WTC11 (cell line): ENCODE data around the gene SPTLC3. TPM values are rescaled to one million over a fixed set of nuclear protein-coding genes. Genes with fewer than 3 reads are reported as not detected.

Experiments used
- ATAC-seq: fragments of 200-7000 bp; cut with Tn5 transposase; 2 replicates; pipeline ENCODE4 v1.10.0; 2021; ENCODE audit warnings: mild to moderate bottlenecking, moderate library complexity
- CTCF ChIA-PET: fragments of 300-600 bp; sonication (Branson Sonifier 250); formaldehyde crosslinking; loops from one replicate; lab custom pipeline; 2021; ENCODE audit warnings: antibody characterized with exemption; lab: Charles Lee
- POLR2A ChIA-PET: fragments of 350-600 bp; sonication (Branson Sonifier 250); formaldehyde crosslinking; loops from one replicate; lab custom pipeline; 2021; ENCODE audit warnings: antibody characterized with exemption; lab: Charles Lee
- DNase-seq: peaks from one replicate; pipeline ENCODE4 v3.0.0; 2021; ENCODE audit warnings: low spot score
- H3K27ac Mint-ChIP-seq: 2 replicates; pipeline ENCODE4 v1.8.0; 2021; ENCODE audit warnings: mixed read lengths
- H3K27me3 Mint-ChIP-seq: 2 replicates; pipeline ENCODE4 v1.8.0; 2021; ENCODE audit warnings: low read depth, mild to moderate bottlenecking, moderate library complexity, mixed read lengths
- H3K36me3 Mint-ChIP-seq: 2 replicates; pipeline ENCODE4 v1.8.0; 2021; ENCODE audit warnings: mixed read lengths
- H3K4me1 Mint-ChIP-seq: 2 replicates; pipeline ENCODE4 v1.8.0; 2022; ENCODE audit warnings: mixed read lengths
- H3K4me3 Mint-ChIP-seq: 2 replicates; pipeline ENCODE4 v1.8.0; 2021; ENCODE audit warnings: mild to moderate bottlenecking, moderate library complexity, mixed read lengths
- H3K9me3 Mint-ChIP-seq: 2 replicates; pipeline ENCODE4 v1.8.0; 2021; ENCODE audit warnings: mixed read lengths
- ATF1 ChIP-seq: sonication (generic); formaldehyde crosslinking; IDR thresholded peaks from 2 replicates; pipeline ENCODE4 v1.8.1; 2023; ENCODE audit warnings: mild to moderate bottlenecking, moderate library complexity, missing genetic modification reagents
- ATF2 ChIP-seq: sonication (generic); formaldehyde crosslinking; IDR thresholded peaks from 2 replicates; pipeline ENCODE4 v1.8.1; 2022; ENCODE audit warnings: low read depth, missing genetic modification reagents, borderline replicate concordance
- FOXJ3 ChIP-seq: sonication (generic); formaldehyde crosslinking; IDR thresholded peaks from 2 replicates; pipeline ENCODE4 v1.9.0; 2021; ENCODE audit warnings: missing genetic modification reagents, mild to moderate bottlenecking, borderline replicate concordance
- GRHL2 ChIP-seq: fragments of 250-450 bp; sonication (Bioruptor Pico); IDR thresholded peaks from 2 replicates; pipeline ENCODE4 v1.8.0; 2022; ENCODE audit warnings: mild to moderate bottlenecking, moderate library complexity; ENCODE audit not compliant: insufficient replicate concordance, severe bottlenecking
- OVOL2 ChIP-seq: fragments of 250-450 bp; sonication (Bioruptor Pico); IDR thresholded peaks from 2 replicates; pipeline ENCODE4 v1.9.0; 2021; ENCODE audit warnings: mild to moderate bottlenecking, borderline replicate concordance
- USF1 ChIP-seq: sonication (generic); formaldehyde crosslinking; IDR thresholded peaks from 2 replicates; pipeline ENCODE4 v1.8.0; 2022; ENCODE audit warnings: mild to moderate bottlenecking, missing genetic modification reagents
- total RNA-seq: library from RNA; stranded (reverse); gene quantifications from 3 replicates; pipeline ENCODE4 v1.2.3, GENCODE V29; 2021
- TF ChIP-seq, protein P1 (sequence below): sonication (generic); formaldehyde crosslinking; conservative IDR thresholded peaks from 2 replicates; pipeline ENCODE4 v1.8.1; 2022; ENCODE audit warnings: mild to moderate bottlenecking, missing genetic modification reagents
- TF ChIP-seq, protein P2 (sequence below): sonication (generic); formaldehyde crosslinking; IDR thresholded peaks from 2 replicates; pipeline ENCODE4 v1.8.1; 2022; ENCODE audit warnings: low read depth, mild to moderate bottlenecking, moderate library complexity, missing genetic modification reagents, borderline replicate concordance
- TF ChIP-seq, protein P3 (sequence below): fragments of 250-450 bp; sonication (Bioruptor Pico); IDR thresholded peaks from 2 replicates; pipeline ENCODE4 v2.1.2; 2022; ENCODE audit warnings: mild to moderate bottlenecking, moderate library complexity
- TF ChIP-seq, protein P4 (sequence below): sonication (generic); formaldehyde crosslinking; conservative IDR thresholded peaks from 2 replicates; pipeline ENCODE4 v1.8.1; 2023; ENCODE audit warnings: mild to moderate bottlenecking, low read depth, missing genetic modification reagents, moderate library complexity
- TF ChIP-seq, protein P5 (sequence below): sonication (generic); formaldehyde crosslinking; IDR thresholded peaks from 2 replicates; pipeline ENCODE4 v1.8.1; 2022; ENCODE audit warnings: missing genetic modification reagents, borderline replicate concordance
- TF ChIP-seq, protein P6 (sequence below): sonication (generic); formaldehyde crosslinking; IDR thresholded peaks from 2 replicates; pipeline ENCODE4 v1.8.1; 2022; ENCODE audit warnings: mild to moderate bottlenecking, missing genetic modification reagents, moderate library complexity, borderline replicate concordance

SPTLC3 gene
- total RNA-seq, 1 experiment from 2014 or later: 0.13 TPM

- TF ChIP-seq, protein P1, sequence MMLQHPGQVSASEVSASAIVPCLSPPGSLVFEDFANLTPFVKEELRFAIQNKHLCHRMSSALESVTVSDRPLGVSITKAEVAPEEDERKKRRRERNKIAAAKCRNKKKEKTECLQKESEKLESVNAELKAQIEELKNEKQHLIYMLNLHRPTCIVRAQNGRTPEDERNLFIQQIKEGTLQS: no peak
- TF ChIP-seq, protein P2, sequence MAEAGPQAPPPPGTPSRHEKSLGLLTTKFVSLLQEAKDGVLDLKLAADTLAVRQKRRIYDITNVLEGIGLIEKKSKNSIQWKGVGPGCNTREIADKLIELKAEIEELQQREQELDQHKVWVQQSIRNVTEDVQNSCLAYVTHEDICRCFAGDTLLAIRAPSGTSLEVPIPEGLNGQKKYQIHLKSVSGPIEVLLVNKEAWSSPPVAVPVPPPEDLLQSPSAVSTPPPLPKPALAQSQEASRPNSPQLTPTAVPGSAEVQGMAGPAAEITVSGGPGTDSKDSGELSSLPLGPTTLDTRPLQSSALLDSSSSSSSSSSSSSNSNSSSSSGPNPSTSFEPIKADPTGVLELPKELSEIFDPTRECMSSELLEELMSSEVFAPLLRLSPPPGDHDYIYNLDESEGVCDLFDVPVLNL: no peak
- TF ChIP-seq, protein P3, sequence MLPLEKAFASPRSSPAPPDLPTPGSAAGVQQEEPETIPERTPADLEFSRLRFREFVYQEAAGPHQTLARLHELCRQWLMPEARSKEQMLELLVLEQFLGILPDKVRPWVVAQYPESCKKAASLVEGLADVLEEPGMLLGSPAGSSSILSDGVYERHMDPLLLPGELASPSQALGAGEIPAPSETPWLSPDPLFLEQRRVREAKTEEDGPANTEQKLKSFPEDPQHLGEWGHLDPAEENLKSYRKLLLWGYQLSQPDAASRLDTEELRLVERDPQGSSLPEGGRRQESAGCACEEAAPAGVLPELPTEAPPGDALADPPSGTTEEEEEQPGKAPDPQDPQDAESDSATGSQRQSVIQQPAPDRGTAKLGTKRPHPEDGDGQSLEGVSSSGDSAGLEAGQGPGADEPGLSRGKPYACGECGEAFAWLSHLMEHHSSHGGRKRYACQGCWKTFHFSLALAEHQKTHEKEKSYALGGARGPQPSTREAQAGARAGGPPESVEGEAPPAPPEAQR (CRISPR knock-in tag): no peak
- no peak for TF ChIP-seq GRHL2 (CRISPR knock-in tag)
- TF ChIP-seq, protein P4, sequence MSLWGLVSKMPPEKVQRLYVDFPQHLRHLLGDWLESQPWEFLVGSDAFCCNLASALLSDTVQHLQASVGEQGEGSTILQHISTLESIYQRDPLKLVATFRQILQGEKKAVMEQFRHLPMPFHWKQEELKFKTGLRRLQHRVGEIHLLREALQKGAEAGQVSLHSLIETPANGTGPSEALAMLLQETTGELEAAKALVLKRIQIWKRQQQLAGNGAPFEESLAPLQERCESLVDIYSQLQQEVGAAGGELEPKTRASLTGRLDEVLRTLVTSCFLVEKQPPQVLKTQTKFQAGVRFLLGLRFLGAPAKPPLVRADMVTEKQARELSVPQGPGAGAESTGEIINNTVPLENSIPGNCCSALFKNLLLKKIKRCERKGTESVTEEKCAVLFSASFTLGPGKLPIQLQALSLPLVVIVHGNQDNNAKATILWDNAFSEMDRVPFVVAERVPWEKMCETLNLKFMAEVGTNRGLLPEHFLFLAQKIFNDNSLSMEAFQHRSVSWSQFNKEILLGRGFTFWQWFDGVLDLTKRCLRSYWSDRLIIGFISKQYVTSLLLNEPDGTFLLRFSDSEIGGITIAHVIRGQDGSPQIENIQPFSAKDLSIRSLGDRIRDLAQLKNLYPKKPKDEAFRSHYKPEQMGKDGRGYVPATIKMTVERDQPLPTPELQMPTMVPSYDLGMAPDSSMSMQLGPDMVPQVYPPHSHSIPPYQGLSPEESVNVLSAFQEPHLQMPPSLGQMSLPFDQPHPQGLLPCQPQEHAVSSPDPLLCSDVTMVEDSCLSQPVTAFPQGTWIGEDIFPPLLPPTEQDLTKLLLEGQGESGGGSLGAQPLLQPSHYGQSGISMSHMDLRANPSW: no peak
These were observed 139.6 kb downstream of the SPTLC3 start (continued) for GRCh38 chr20:13148402-13148801.

- no peak for DNase-seq
- POLR2A ChIA-PET: no interaction called here
These were observed 140.2 kb downstream of the SPTLC3 start for GRCh38 chr20:13148961-13149360.

DNA sequence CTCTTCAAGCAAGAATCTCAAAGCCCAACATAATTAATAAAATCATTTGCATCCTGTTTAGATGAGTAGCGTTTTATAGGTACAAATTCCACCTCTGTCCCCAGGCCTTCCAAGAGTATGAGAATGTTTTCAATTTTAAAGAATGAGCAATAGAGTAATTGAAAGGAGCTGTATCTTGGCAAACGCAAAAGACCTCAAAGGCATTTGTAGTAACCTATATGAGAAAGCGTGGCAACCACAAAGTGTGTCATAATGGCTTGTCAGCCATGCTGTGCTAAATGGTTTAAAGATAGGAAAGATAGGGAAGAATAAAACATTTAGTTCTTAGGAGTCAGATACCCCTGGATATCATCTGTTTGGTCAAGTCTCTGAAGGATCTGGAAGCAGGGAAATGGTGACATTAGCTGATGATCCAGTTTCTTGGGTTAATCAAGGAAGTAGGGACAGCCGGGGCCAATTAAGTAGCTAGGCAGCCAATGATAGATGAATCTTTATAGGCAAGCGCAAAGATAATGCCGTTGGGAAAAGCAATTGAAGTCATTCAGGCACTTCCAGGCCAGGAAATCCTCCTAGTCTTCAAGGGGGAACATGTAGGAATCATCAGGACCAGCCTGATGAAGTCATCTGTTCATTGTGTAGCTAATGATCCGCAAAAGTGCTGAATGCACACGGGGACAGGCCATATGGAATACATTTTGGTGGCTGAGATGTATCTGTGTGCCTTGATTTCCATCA, 140.8 kb downstream of the SPTLC3 start:
- no peak for TF ChIP-seq ATF1
- TF ChIP-seq ATF2 (CRISPR knock-in tag): no peak
- no peak for TF ChIP-seq FOXJ3
- TF ChIP-seq, protein P5, sequence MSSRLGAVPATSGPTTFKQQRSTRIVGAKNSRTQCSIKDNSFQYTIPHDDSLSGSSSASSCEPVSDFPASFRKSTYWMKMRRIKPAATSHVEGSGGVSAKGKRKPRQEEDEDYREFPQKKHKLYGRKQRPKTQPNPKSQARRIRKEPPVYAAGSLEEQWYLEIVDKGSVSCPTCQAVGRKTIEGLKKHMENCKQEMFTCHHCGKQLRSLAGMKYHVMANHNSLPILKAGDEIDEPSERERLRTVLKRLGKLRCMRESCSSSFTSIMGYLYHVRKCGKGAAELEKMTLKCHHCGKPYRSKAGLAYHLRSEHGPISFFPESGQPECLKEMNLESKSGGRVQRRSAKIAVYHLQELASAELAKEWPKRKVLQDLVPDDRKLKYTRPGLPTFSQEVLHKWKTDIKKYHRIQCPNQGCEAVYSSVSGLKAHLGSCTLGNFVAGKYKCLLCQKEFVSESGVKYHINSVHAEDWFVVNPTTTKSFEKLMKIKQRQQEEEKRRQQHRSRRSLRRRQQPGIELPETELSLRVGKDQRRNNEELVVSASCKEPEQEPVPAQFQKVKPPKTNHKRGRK (CRISPR knock-in tag): no peak
- TF ChIP-seq USF1 (CRISPR knock-in tag): no peak
- TF ChIP-seq, protein P6, sequence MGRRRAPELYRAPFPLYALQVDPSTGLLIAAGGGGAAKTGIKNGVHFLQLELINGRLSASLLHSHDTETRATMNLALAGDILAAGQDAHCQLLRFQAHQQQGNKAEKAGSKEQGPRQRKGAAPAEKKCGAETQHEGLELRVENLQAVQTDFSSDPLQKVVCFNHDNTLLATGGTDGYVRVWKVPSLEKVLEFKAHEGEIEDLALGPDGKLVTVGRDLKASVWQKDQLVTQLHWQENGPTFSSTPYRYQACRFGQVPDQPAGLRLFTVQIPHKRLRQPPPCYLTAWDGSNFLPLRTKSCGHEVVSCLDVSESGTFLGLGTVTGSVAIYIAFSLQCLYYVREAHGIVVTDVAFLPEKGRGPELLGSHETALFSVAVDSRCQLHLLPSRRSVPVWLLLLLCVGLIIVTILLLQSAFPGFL (CRISPR knock-in tag): no peak
- TF ChIP-seq, all 79 proteins: peak for 0

More at GRCh38 chr20:13148961-13149360, 140.2 kb downstream of the SPTLC3 start:
- Mint-ChIP-seq H3K27me3 (no peaks in the 10 kb centered on the region), H3K27ac (no peak overlapping the region), H3K4me3 (no peak overlapping the region), H3K9me3 (no peaks in the 10 kb centered on the region), H3K36me3 (no peaks in the 10 kb centered on the region)
- CTCF ChIA-PET: no interaction called here
- no peak for TF ChIP-seq OVOL2 (CRISPR knock-in tag)
- TF ChIP-seq, all 79 proteins: peak for 0
- peaks cover 15% of the 10 kb centered on the region for H3K4me1 Mint-ChIP-seq
- no peak for ATAC-seq

More for the DNA sequence above, 140.8 kb downstream of the SPTLC3 start:
- Mint-ChIP-seq H3K27me3 (no peaks in the 10 kb centered on the region), H3K36me3 (no peaks in the 10 kb centered on the region), H3K4me3 (no peak overlapping the region), H3K9me3 (no peaks in the 10 kb centered on the region), H3K4me1 (peaks cover 19% of the 10 kb centered on the region), H3K27ac (no peak overlapping the region)
- DNase-seq: no peak
- ChIA-PET CTCF (no interaction called here), POLR2A (no interaction called here)
- ATAC-seq: no peak
